Hepatocyte (in vitro differentiated cells): Measurements from ENCODE around the gene TMIGD3.

Experiments used
- EZH2 ChIP-seq: fragments of 200-600 bp; sonication (generic); IDR thresholded peaks from 2 replicates; pipeline ENCODE4 v1.6.1; 2016; ENCODE audit warnings: antibody characterized with exemption, mild to moderate bottlenecking, borderline replicate concordance
- TF ChIP-seq, protein P1 (sequence below): fragments of 200-600 bp; sonication (generic); IDR thresholded peaks from 2 replicates; pipeline ENCODE4 v1.5.1; 2016; ENCODE audit warnings: antibody characterized with exemption, mild to moderate bottlenecking; ENCODE audit not compliant: poor library complexity

GRCh38 chr1:111442457-111442856, 61.0 kb downstream of the TMIGD3 start:
- TF ChIP-seq, protein P1, sequence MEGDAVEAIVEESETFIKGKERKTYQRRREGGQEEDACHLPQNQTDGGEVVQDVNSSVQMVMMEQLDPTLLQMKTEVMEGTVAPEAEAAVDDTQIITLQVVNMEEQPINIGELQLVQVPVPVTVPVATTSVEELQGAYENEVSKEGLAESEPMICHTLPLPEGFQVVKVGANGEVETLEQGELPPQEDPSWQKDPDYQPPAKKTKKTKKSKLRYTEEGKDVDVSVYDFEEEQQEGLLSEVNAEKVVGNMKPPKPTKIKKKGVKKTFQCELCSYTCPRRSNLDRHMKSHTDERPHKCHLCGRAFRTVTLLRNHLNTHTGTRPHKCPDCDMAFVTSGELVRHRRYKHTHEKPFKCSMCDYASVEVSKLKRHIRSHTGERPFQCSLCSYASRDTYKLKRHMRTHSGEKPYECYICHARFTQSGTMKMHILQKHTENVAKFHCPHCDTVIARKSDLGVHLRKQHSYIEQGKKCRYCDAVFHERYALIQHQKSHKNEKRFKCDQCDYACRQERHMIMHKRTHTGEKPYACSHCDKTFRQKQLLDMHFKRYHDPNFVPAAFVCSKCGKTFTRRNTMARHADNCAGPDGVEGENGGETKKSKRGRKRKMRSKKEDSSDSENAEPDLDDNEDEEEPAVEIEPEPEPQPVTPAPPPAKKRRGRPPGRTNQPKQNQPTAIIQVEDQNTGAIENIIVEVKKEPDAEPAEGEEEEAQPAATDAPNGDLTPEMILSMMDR = no peak
- TF ChIP-seq EZH2 = no peak
